H1 (cell line): ENCODE results near the gene NHLH2. TPM values are rescaled to one million over a fixed set of nuclear protein-coding genes. Genes with fewer than 3 reads are reported as not detected.

ENCODE experiments used
- CTCF ChIA-PET: fragments of 300-600 bp; sonication (Branson Sonifier 250); formaldehyde crosslinking; loops from one replicate; lab custom pipeline; 2021; ENCODE audit not compliant: partially characterized antibody; lab: Charles Lee
- POLR2A ChIA-PET: fragments of 300-600 bp; sonication (Branson Sonifier 250); formaldehyde crosslinking; loops from one replicate; lab custom pipeline; 2021; ENCODE audit warnings: inconsistent platforms; ENCODE audit not compliant: partially characterized antibody; lab: Charles Lee
- DNase-seq, 2 experiments: peaks; one replicate each; pipeline versions ENCODE4 v3.0.0 to v3.0.0-alpha.2; 2010 to 2022; ENCODE audit warnings: low spot score in 2 of 2, low read depth in 1 of 2, mixed read lengths in 1 of 2
- FAIRE-seq: peaks from 2 replicates; lab custom pipeline; 2011; peaks lifted over from hg19 to GRCh38; lab: Jason Lieb, UNC
- H2AFZ ChIP-seq: 2 replicates; pipeline ENCODE4 v1.8.1; 2012; ENCODE audit warnings: low read length, inconsistent platforms
- H2AK5ac ChIP-seq: 2 replicates; pipeline ENCODE4 v1.6.1; 2013; ENCODE audit warnings: low read depth, low read length
- H2BK120ac ChIP-seq: replicated peaks from 2 replicates; pipeline ENCODE3; 2013; ENCODE audit warnings: low read depth, low read length, inconsistent platforms
- H2BK12ac ChIP-seq: 2 replicates; pipeline ENCODE4 v1.6.1; 2013; ENCODE audit warnings: low read depth, low read length
- H2BK15ac ChIP-seq: 2 replicates; pipeline ENCODE4 v1.6.1; 2013; ENCODE audit warnings: low read length
- H2BK20ac ChIP-seq: 2 replicates; pipeline ENCODE4 v1.6.1; 2013; ENCODE audit warnings: low read length
- H2BK5ac ChIP-seq: 2 replicates; pipeline ENCODE4 v1.6.1; 2013; ENCODE audit warnings: low read depth, low read length
- H3K14ac ChIP-seq: 2 replicates; pipeline ENCODE4 v1.6.1; 2013; ENCODE audit warnings: inconsistent platforms; ENCODE audit not compliant: insufficient read length
- H3K18ac ChIP-seq: 2 replicates; pipeline ENCODE4 v1.6.1; 2013; ENCODE audit warnings: low read length; ENCODE audit errors: extremely low read depth
- H3K23ac ChIP-seq: 2 replicates; pipeline ENCODE4 v1.6.1; 2013; ENCODE audit warnings: inconsistent platforms; ENCODE audit not compliant: insufficient read length
- H3K23me2 ChIP-seq: 2 replicates; pipeline ENCODE4 v1.6.1; 2013; ENCODE audit warnings: low read depth, low read length
- H3K27ac ChIP-seq: 2 replicates; pipeline ENCODE4 v1.6.1; 2011; ENCODE audit warnings: low read depth, low read length, inconsistent platforms
- H3K27me3 ChIP-seq, 4 experiments: replicated peaks in 1 of 4; 1 replicate in 1 of 4; 2 replicates in 3 of 4; pipeline versions ENCODE4 v1.6.1 to v1.8.1; 2011 to 2013; ENCODE audit warnings: low read length in 3 of 4, mild to moderate bottlenecking in 3 of 4, inconsistent platforms in 2 of 4, mixed read lengths in 2 of 4, moderate library complexity in 1 of 4; ENCODE audit not compliant: control insufficient read depth in 3 of 4, insufficient read depth in 3 of 4; ENCODE audit errors: extremely low read depth in 1 of 4
- H3K36me3 ChIP-seq, 4 experiments: 2 replicates each; pipeline versions ENCODE4 v1.6.1 to v1.8.1; 2011 to 2013; ENCODE audit warnings: mild to moderate bottlenecking in 4 of 4, low read length in 3 of 4, moderate library complexity in 2 of 4, control low read depth in 1 of 4, inconsistent platforms in 1 of 4; ENCODE audit not compliant: insufficient read depth in 4 of 4, control insufficient read depth in 2 of 4
- H3K4ac ChIP-seq: replicated peaks from 2 replicates; pipeline ENCODE3; 2013; ENCODE audit warnings: low read length, low read depth, mixed read lengths, inconsistent platforms; ENCODE audit not compliant: insufficient read length
- H3K4me1 ChIP-seq, 4 experiments: replicated peaks in 1 of 4; 1 replicate in 1 of 4; 2 replicates in 3 of 4; pipeline versions ENCODE4 v1.6.1 to v1.8.1; 2011 to 2013; ENCODE audit warnings: low read length in 3 of 4, inconsistent platforms in 2 of 4, mixed read lengths in 1 of 4; ENCODE audit not compliant: insufficient read depth in 4 of 4, control insufficient read depth in 3 of 4
- H3K4me2 ChIP-seq, 2 experiments: 2 replicates each; pipeline versions ENCODE4 v1.6.1 to v1.8.1; 2011 to 2013; ENCODE audit warnings: low read depth in 2 of 2, low read length in 2 of 2, control low read depth in 1 of 2, inconsistent platforms in 1 of 2, mild to moderate bottlenecking in 1 of 2; ENCODE audit not compliant: insufficient read depth in 1 of 2
- H3K4me3 ChIP-seq, 4 experiments: fragments of 200-600, 300-600 bp in 1 of 4; sonication (generic), shearing (Covaris generic), sonication (Bioruptor Twin) in 1 of 4; 2 replicates each; pipeline versions ENCODE4 v1.5.1 to v1.8.1; 2011 to 2016; ENCODE audit warnings: low read length in 4 of 4, low read depth in 3 of 4, control low read depth in 2 of 4, inconsistent platforms in 2 of 4, mild to moderate bottlenecking in 2 of 4, mixed read lengths in 1 of 4, moderate library complexity in 1 of 4; ENCODE audit not compliant: insufficient read depth in 2 of 4; ENCODE audit errors: extremely low read depth in 1 of 4
- H3K56ac ChIP-seq: replicated peaks from 2 replicates; pipeline ENCODE3; 2013; ENCODE audit warnings: low read depth, mild to moderate bottlenecking, mixed read lengths, low read length, inconsistent platforms; ENCODE audit not compliant: insufficient read length
- H3K79me1 ChIP-seq: 2 replicates; pipeline ENCODE4 v1.6.1; 2013; ENCODE audit warnings: low read depth, low read length, control low read depth
- H3K79me2 ChIP-seq, 2 experiments: 2 replicates each; pipeline versions ENCODE4 v1.6.1 to v1.8.1; 2012 to 2013; ENCODE audit warnings: low read length in 2 of 2, mild to moderate bottlenecking in 2 of 2, inconsistent platforms in 1 of 2; ENCODE audit not compliant: insufficient read depth in 2 of 2, control insufficient read depth in 1 of 2
- H3K9ac ChIP-seq, 4 experiments: replicated peaks in 1 of 4; 1 replicate in 1 of 4; 2 replicates in 3 of 4; pipeline versions ENCODE4 v1.6.1 to v1.8.1; 2011 to 2013; ENCODE audit warnings: low read depth in 3 of 4, low read length in 3 of 4, control low read depth in 2 of 4, mild to moderate bottlenecking in 2 of 4, moderate library complexity in 2 of 4, inconsistent platforms in 1 of 4; ENCODE audit errors: extremely low read depth in 1 of 4
- H3K9me3 ChIP-seq, 2 experiments: 2 replicates each; pipeline versions ENCODE4 v1.6.1 to v1.8.1; 2012 to 2013; ENCODE audit warnings: mild to moderate bottlenecking in 2 of 2, moderate library complexity in 2 of 2, control low read depth in 1 of 2, inconsistent platforms in 1 of 2, low read depth in 1 of 2, low read length in 1 of 2, mixed read lengths in 1 of 2; ENCODE audit not compliant: insufficient read depth in 2 of 2
- H4K20me1 ChIP-seq, 2 experiments: replicated peaks in 1 of 2; 2 replicates each; pipeline versions ENCODE3 to v1.8.1; 2011 to 2013; ENCODE audit warnings: inconsistent platforms in 2 of 2, low read length in 2 of 2, mild to moderate bottlenecking in 1 of 2; ENCODE audit not compliant: insufficient read depth in 2 of 2, control insufficient read depth in 1 of 2
- H4K5ac ChIP-seq: 2 replicates; pipeline ENCODE4 v1.6.1; 2013; ENCODE audit warnings: low read length, low read depth, mixed read lengths, inconsistent platforms; ENCODE audit not compliant: insufficient read length
- H4K8ac ChIP-seq: 2 replicates; pipeline ENCODE4 v1.8.0; 2013; ENCODE audit warnings: mild to moderate bottlenecking, moderate library complexity, low read length, inconsistent platforms; ENCODE audit not compliant: insufficient read depth; ENCODE audit errors: extremely low read depth
- H4K91ac ChIP-seq: replicated peaks from 2 replicates; pipeline ENCODE3; 2013; ENCODE audit warnings: low read length, mixed read lengths, inconsistent platforms; ENCODE audit not compliant: insufficient read length
- ATF2 ChIP-seq: IDR thresholded peaks from 2 replicates; pipeline ENCODE4 v1.6.1; 2012; ENCODE audit warnings: low read length, inconsistent platforms
- MAFK ChIP-seq: IDR thresholded peaks from 2 replicates; pipeline ENCODE4 v1.6.1; 2012; ENCODE audit warnings: low read depth, mild to moderate bottlenecking, improper control_type of control experiment, low read length
- NRF1 ChIP-seq: IDR thresholded peaks from 2 replicates; pipeline ENCODE4 v1.6.1; 2011; ENCODE audit warnings: mild to moderate bottlenecking, low read depth, low read length, improper control_type of control experiment
- POLR2AphosphoS5 ChIP-seq: IDR thresholded peaks from 2 replicates; pipeline ENCODE4 v1.6.1; 2011; ENCODE audit warnings: low read depth, low read length
- RBBP5 ChIP-seq: IDR thresholded peaks from 2 replicates; pipeline ENCODE4 v1.7.1; 2012; ENCODE audit warnings: low read depth, mild to moderate bottlenecking, inconsistent platforms, low read length, moderate library complexity, borderline replicate concordance
- SIN3A ChIP-seq, 2 experiments: IDR thresholded peaks in 1 of 2; conservative IDR thresholded peaks in 1 of 2; 2 replicates each; pipeline ENCODE4 v1.6.1; 2011 to 2012; ENCODE audit warnings: low read length in 2 of 2, improper control_type of control experiment in 1 of 2, low read depth in 1 of 2, mild to moderate bottlenecking in 1 of 2
- SIRT6 ChIP-seq: IDR thresholded peaks from one replicate; pipeline ENCODE4 v1.7.1; 2012; ENCODE audit warnings: low read length, inconsistent platforms
- SIX5 ChIP-seq: IDR thresholded peaks from 2 replicates; pipeline ENCODE4 v1.6.1; 2011; ENCODE audit warnings: mild to moderate bottlenecking, low read depth, low read length
- SP2 ChIP-seq: IDR thresholded peaks from 2 replicates; pipeline ENCODE4 v1.6.1; 2012; ENCODE audit warnings: mild to moderate bottlenecking, low read length, inconsistent platforms
- TBP ChIP-seq: IDR thresholded peaks from 2 replicates; pipeline ENCODE4 v1.6.1; 2011; ENCODE audit warnings: low read depth, low read length, improper control_type of control experiment
- TEAD4 ChIP-seq: IDR thresholded peaks from 2 replicates; pipeline ENCODE4 v1.6.1; 2012; ENCODE audit warnings: low read depth, low read length, inconsistent platforms, mixed read lengths
- WGBS, 2 experiments: shearing (Covaris generic) in 1 of 2; methylation state at CpG; one replicate each; pipeline versions ENCODE4 v1.1.6 to v1.1.7; 2013 to 2015; ENCODE audit warnings: low lambda C conversion rate in 2 of 2, mixed read lengths in 2 of 2, inconsistent platforms in 1 of 2, low coverage in 1 of 2, missing lambda C conversion rate in 1 of 2; ENCODE audit not compliant: insufficient replicate concordance in 2 of 2, insufficient coverage in 1 of 2, insufficient read length in 1 of 2; ENCODE audit errors: extremely low coverage in 1 of 2, missing lambda C conversion rate in 1 of 2; 5-methylcytosine and 5-hydroxymethylcytosine counted together
- polyA plus RNA-seq, 7 experiments: library from polyadenylated mRNA; depleted of rRNA in 3 of 7; stranded (reverse) in 5 of 7; unstranded in 2 of 7; fragments of >200 nt in 5 of 7; fragments of 200-250 nt in 2 of 7; gene quantifications; 1 replicate in 5 of 7; 2 replicates in 1 of 7; 4 replicates in 1 of 7; pipeline versions ENCODE4 v1.2.1 to v1.2.3, GENCODE V29; 2011 to 2013; ENCODE audit warnings: missing spikeins in 2 of 7, mixed read lengths in 2 of 7
- total RNA-seq: library from RNA; stranded (reverse); fragmentation: NEBNext Ultra II Directional; extraction: Animal tissue kit (Norgen Biotek cat#: 25700); gene quantifications from 2 replicates; pipeline ENCODE4 v1.2.1, GENCODE V29; 2021

The NHLH2 gene
- total and polyA plus RNA-seq, 2 of the 8 experiments (the other 6 are each of a cell fraction or from before 2014, with no cell fraction given), result 0.92 to 1.1 TPM

GRCh38 chr1:115882913-115883902, 42.3 kb upstream of the NHLH2 start:
- no peak for FAIRE-seq
- H2BK20ac ChIP-seq, result no peak overlapping the region
- H3K79me2 ChIP-seq, result no peaks in the 10 kb centered on the region
- no peak overlapping the region for H2BK5ac ChIP-seq
- H2BK15ac ChIP-seq, result no peak overlapping the region
- H3K14ac ChIP-seq, result no peak overlapping the region
- H3K23me2 ChIP-seq, result no peaks in the 10 kb centered on the region
- no peak overlapping the region; the same call in 1 of the 2 replicates for H2BK12ac ChIP-seq
- H3K27ac ChIP-seq, result no peak overlapping the region
- POLR2A ChIA-PET, result interaction anchor here (0.6 kb wide), 1 partner anchor 23 kb away, joined by 3 read pairs; no protein-coding TSS in a partner anchor
- no peaks in the 10 kb centered on the region for H3K36me3 ChIP-seq
- no peak overlapping the region for H2AFZ ChIP-seq
- H4K91ac ChIP-seq, result no peak overlapping the region
- H4K20me1 ChIP-seq, result no peaks in the 10 kb centered on the region
- TF ChIP-seq POLR2AphosphoS5 (no peak), RBBP5 (no peak), SIN3A (conservative IDR thresholded peaks at IDR 0.05 in 1 of 2, IDR thresholded peaks at IDR 0.05 in 1 of 2; ENCODE audit: low read depth in 1 of 2, low read length in 2 of 2) (no peak), NRF1 (no peak), TEAD4 (no peak), MAFK (no peak), SP2 (no peak), SIRT6 (no peak), ATF2 (no peak), SIX5 (no peak), TBP (no peak)
- H2BK120ac ChIP-seq, result no peak overlapping the region
- H3K56ac ChIP-seq, result no peak overlapping the region
- H2AK5ac ChIP-seq, result no peak overlapping the region
- no peaks in the 10 kb centered on the region for H3K27me3 ChIP-seq
- no peak for DNase-seq
- H3K9ac ChIP-seq, result no peak overlapping the region
- H3K18ac ChIP-seq, result no peak overlapping the region
- no peaks in the 10 kb centered on the region for H3K9me3 ChIP-seq
- no peak overlapping the region for H3K4me2 ChIP-seq
- no peak overlapping the region for H3K4ac ChIP-seq
- H3K4me3 ChIP-seq, result no peak overlapping the region
- H3K23ac ChIP-seq, result no peak overlapping the region
- 89% methylated on average over 8 of the region's 8 CpGs; no CpG with 5 or more reads in 1 of the 2 experiments for WGBS, 2 experiments
- no peaks in the 10 kb centered on the region for H3K79me1 ChIP-seq
- no peaks in the 10 kb centered on the region for H3K4me1 ChIP-seq
- H4K8ac ChIP-seq, result no peak overlapping the region
- no peak overlapping the region for H4K5ac ChIP-seq
- CTCF ChIA-PET, result interaction anchor here (1.5 kb wide), 1 partner anchor 76 kb away, joined by 3 read pairs; no protein-coding TSS in a partner anchor
